ENCODE measurements around the gene UGT2B15.
"Not testable (repeated sequence)": the region's sequence is repeated elsewhere in the genome, so short reads cannot be mapped to it uniquely, and the experiment has no call there.

The UGT2B15 gene

DNA sequence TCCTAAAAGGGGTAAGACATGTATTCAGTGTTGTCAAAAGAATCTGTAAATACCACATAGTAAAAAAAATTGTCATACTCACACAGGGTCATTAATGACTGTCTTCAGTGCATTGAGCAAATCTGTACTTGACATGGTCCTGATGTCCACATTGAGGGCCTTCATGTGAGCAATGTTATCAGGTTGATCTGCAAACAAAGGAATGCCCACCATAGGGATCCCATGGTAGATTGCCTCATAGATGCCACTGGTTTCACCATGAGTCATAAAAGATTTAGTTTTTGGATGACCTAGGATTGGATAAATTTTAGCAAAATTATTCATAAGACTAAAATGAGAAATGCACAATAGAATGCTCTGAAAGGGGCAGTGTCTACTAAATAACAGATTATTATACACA is 38.1 kb upstream of the UGT2B15 start:
- no peak for DNase-seq (ENCODE audit: extremely low spot score)
- ChIA-PET CTCF (no interaction called here), POLR2A (no interaction called here)
- TF ChIP-seq LEF1 (IDR thresholded peaks at IDR 0.05; ENCODE audit: borderline replicate concordance) = no peak
- no peak for TF ChIP-seq TARDBP (IDR thresholded peaks at IDR 0.05)
- TF ChIP-seq, protein P1, sequence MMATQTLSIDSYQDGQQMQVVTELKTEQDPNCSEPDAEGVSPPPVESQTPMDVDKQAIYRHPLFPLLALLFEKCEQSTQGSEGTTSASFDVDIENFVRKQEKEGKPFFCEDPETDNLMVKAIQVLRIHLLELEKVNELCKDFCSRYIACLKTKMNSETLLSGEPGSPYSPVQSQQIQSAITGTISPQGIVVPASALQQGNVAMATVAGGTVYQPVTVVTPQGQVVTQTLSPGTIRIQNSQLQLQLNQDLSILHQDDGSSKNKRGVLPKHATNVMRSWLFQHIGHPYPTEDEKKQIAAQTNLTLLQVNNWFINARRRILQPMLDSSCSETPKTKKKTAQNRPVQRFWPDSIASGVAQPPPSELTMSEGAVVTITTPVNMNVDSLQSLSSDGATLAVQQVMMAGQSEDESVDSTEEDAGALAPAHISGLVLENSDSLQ (IDR thresholded peaks at IDR 0.05) = no peak
- TF ChIP-seq ZNF384 (IDR thresholded peaks at IDR 0.05) = no peak
- no peak for TF ChIP-seq L3MBTL2 (conservative IDR thresholded peaks at IDR 0.05)

DNA sequence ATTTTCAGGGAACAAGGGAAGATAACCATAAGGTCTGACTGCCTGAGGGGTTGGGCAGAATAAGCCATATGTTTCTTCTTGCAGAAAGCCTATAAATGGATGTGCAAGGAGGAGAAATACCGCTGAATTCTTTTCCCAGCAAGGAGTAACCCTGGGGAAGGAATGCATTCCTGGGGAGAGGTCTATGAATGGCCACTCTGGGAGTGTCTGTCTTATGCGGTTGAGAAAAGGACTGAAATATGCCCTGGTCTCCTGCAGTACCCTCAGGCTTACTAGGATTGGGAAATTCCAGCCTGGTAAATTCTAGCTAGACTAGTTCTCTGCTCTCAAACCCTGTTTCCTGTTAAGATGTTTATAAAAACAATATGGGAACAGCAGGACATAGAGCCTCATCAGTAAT is 32.7 kb upstream of the UGT2B15 start:
- CTCF ChIA-PET = not testable (repeated sequence)

DNA sequence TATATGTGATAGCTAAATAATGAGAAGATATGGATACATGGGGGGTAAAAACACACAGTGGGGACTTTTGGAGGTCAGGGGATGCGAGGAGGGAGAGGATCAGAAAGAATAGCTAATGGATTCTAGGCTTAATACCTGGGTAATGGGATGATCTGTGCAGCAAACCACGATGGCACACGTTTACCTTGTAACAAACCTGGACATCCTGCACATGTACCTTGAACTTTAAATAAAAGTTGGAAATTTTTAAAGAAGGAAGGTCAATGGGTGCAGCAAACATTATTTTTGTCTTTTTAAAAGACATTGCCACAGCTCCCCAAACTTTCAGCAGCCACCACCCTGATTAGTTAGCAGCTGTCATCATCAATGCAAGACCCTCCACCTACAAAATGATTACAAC is 29.7 kb upstream of the UGT2B15 start:
- no peak for TF ChIP-seq FOXM1 (IDR thresholded peaks at IDR 0.05; ENCODE audit: borderline replicate concordance)
- TF ChIP-seq LEF1 (IDR thresholded peaks at IDR 0.05; ENCODE audit: borderline replicate concordance) = no peak
- TF ChIP-seq SP1 (IDR thresholded peaks at IDR 0.05) = no peak
- TF ChIP-seq HDGF (IDR thresholded peaks at IDR 0.05; ENCODE audit: borderline replicate concordance) = no peak
- TF ChIP-seq, protein P1 (IDR thresholded peaks at IDR 0.05) = no peak
- no peak for TF ChIP-seq ZNF384 (IDR thresholded peaks at IDR 0.05)
- TF ChIP-seq CTBP1 (IDR thresholded peaks at IDR 0.05; ENCODE audit: borderline replicate concordance) = no peak
- TF ChIP-seq L3MBTL2 (conservative IDR thresholded peaks at IDR 0.05) = no peak
- no peak for TF ChIP-seq ARNT (IDR thresholded peaks at IDR 0.05)
- TF ChIP-seq NFRKB (IDR thresholded peaks at IDR 0.05) = no peak
- no peak for TF ChIP-seq FOXK2 (IDR thresholded peaks at IDR 0.05)
- no peak for TF ChIP-seq ELF4 (IDR thresholded peaks at IDR 0.05)
- TF ChIP-seq TARDBP (IDR thresholded peaks at IDR 0.05) = no peak
- POLR2A ChIA-PET = no interaction called here
- CTCF ChIA-PET = no interaction called here

More for the DNA sequence above, 32.7 kb upstream of the UGT2B15 start:
- DNase-seq (ENCODE audit: extremely low spot score); POLR2A ChIA-PET: not testable (repeated sequence)

DNA sequence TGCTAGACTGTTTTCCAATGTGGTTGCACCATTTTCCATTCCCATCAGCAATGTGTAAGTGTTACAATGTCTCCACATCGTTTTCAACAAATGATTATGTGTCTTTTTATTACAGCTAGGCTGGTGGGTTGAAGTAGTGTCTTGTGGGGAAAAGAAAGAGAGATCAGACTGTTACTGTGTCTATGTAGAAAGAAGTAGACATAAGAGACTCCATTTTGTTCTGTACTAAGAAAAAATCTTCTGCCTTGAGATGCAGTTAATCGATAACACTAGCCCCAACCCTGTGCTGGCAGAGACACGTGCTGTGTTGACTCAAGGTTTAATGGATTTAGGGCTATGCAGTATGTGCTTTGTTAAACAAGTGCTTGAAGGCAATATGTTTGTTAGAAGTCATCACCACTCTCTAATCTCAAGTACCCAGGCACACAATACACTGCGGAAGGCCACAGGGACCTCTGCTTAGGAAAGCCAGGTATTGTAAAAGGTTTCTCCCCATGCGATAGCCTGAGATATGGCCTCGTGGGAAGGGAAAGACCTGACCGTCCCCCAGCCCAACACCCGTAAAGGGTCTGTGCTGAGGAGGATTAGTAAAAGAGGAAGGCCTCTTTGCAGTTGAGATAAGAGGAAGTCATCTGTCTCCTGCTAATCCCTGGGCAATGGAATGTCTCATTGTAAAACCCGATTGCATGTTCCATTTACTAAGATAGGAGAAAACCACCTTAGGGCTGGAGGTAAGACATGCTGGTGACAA is 23.0 kb upstream of the UGT2B15 start:
- no peak for DNase-seq (ENCODE audit: extremely low spot score)
- ChIA-PET CTCF (no interaction called here), POLR2A (no interaction called here)
- no peak for TF ChIP-seq BHLHE40 (IDR thresholded peaks at IDR 0.05; ENCODE audit: borderline replicate concordance)
- no peak for TF ChIP-seq NFRKB (IDR thresholded peaks at IDR 0.05)
- TF ChIP-seq SUZ12 (IDR thresholded peaks at IDR 0.05) = no peak
- no peak for TF ChIP-seq ELF4 (IDR thresholded peaks at IDR 0.05)
- TF ChIP-seq L3MBTL2 (conservative IDR thresholded peaks at IDR 0.05) = no peak
- no peak for TF ChIP-seq ZNF384 (IDR thresholded peaks at IDR 0.05)
- no peak for TF ChIP-seq SP1 (IDR thresholded peaks at IDR 0.05)

More for the DNA sequence above, 29.7 kb upstream of the UGT2B15 start:
- DNase-seq (ENCODE audit: extremely low spot score) = no peak

DNA sequence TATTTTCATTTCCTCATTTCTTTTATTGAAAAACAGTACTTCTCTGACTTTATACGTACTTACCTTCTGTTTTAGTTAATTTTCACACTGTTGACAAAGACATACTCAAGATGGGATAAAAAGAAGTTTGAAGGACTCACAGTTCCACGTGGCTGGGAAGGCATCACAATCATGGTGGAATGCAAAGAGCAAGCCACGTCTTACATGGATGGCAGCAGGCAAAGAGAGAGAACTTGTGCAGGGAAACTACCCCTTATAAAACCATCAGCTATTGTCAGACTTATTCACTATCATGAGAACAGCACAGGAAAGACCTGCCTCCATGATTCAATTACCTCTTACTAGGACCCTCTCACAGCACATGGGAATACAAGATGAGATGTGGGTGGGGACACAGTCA is 20.7 kb upstream of the UGT2B15 start:
- DNase-seq (ENCODE audit: extremely low spot score) = no peak
- TF ChIP-seq FOXA1 (IDR thresholded peaks at IDR 0.05) = no peak
- TF ChIP-seq SUZ12 (IDR thresholded peaks at IDR 0.05) = no peak
- TF ChIP-seq BHLHE40 (IDR thresholded peaks at IDR 0.05; ENCODE audit: borderline replicate concordance) = no peak
- TF ChIP-seq CTBP1 (IDR thresholded peaks at IDR 0.05; ENCODE audit: borderline replicate concordance) = no peak
- TF ChIP-seq TARDBP (IDR thresholded peaks at IDR 0.05) = no peak
- TF ChIP-seq, protein P1 (IDR thresholded peaks at IDR 0.05) = no peak
- TF ChIP-seq ZNF384 (IDR thresholded peaks at IDR 0.05) = no peak
- TF ChIP-seq HDGF (IDR thresholded peaks at IDR 0.05; ENCODE audit: borderline replicate concordance) = no peak
- TF ChIP-seq L3MBTL2 (conservative IDR thresholded peaks at IDR 0.05) = no peak
- TF ChIP-seq LEF1 (IDR thresholded peaks at IDR 0.05; ENCODE audit: borderline replicate concordance) = no peak
- no peak for TF ChIP-seq SP1 (IDR thresholded peaks at IDR 0.05)
- no peak for TF ChIP-seq FOXK2 (IDR thresholded peaks at IDR 0.05)
- no peak for TF ChIP-seq ELF4 (IDR thresholded peaks at IDR 0.05)
- TF ChIP-seq FOXM1 (IDR thresholded peaks at IDR 0.05; ENCODE audit: borderline replicate concordance) = no peak
- no peak for TF ChIP-seq ARNT (IDR thresholded peaks at IDR 0.05)
- TF ChIP-seq NFRKB (IDR thresholded peaks at IDR 0.05) = no peak
- POLR2A ChIA-PET = no interaction called here
- CTCF ChIA-PET = no interaction called here

DNA sequence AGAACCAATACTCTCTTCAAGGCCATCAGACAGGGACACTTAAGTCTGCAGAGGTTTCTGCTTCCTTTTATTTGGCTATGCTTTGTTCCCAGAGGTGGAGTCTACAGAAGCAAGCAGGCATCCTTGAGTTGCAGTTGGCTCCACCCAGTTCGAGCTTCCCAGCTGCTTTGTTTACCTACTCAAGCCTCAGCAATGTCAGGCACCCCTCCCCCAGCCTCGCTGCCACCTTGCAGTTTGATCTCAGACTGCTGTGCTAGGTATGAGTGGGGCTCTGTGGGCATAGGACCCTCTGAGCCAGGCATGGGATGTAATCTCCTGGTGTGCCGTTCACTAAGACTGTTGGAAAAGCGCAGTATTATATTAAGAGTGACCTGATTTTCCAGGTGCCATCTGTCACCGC is 12.6 kb upstream of the UGT2B15 start:
- TF ChIP-seq SUZ12 (IDR thresholded peaks at IDR 0.05) (no peak), FOXK2 (IDR thresholded peaks at IDR 0.05) (no peak), ELF4 (IDR thresholded peaks at IDR 0.05) (no peak), LEF1 (IDR thresholded peaks at IDR 0.05; ENCODE audit: borderline replicate concordance) (no peak), ARNT (IDR thresholded peaks at IDR 0.05) (no peak), TARDBP (IDR thresholded peaks at IDR 0.05) (no peak), HDGF (IDR thresholded peaks at IDR 0.05; ENCODE audit: borderline replicate concordance) (no peak), ZNF384 (IDR thresholded peaks at IDR 0.05) (no peak), CTBP1 (IDR thresholded peaks at IDR 0.05; ENCODE audit: borderline replicate concordance) (no peak), L3MBTL2 (conservative IDR thresholded peaks at IDR 0.05) (no peak), SP1 (IDR thresholded peaks at IDR 0.05) (no peak), FOXM1 (IDR thresholded peaks at IDR 0.05; ENCODE audit: borderline replicate concordance) (no peak), FOXA1 (IDR thresholded peaks at IDR 0.05) (no peak), BHLHE40 (IDR thresholded peaks at IDR 0.05; ENCODE audit: borderline replicate concordance) (no peak)
- TF ChIP-seq, protein P1 (IDR thresholded peaks at IDR 0.05) = no peak
- no peak for DNase-seq (ENCODE audit: extremely low spot score)
- ChIA-PET POLR2A (no interaction called here), CTCF (no interaction called here)

DNA sequence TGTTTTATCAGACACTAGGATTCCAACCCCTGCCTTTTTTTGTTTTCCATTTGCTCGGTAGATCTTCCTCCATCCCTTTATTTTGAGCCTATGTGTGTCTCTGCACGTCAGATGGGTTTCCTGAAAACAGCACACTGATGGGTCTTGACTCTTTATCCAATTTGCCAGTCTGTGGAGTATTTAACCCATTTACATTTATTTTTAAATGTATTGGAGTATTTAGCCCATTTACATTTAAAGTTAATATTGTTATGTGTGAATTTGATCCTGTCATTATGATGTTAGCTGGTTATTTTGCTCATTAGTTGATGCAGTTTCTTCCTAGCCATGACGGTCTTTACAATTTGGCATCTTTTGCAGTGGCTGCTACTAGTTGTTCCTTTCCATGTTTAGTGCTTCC is 10.8 kb upstream of the UGT2B15 start:
- CTCF ChIA-PET; DNase-seq (ENCODE audit: extremely low spot score); POLR2A ChIA-PET: not testable (repeated sequence)
